Stimulated activated naive CD8-positive, alpha-beta T cell treated with anti-CD3 and anti-CD28 coated beads, Interleukin-15, Interleukin-2, amounts not matched to agents 100 ng/mL and 50 ng/mL, for 24 hours (primary cell): Measurements from ENCODE around the gene DNMBP.
"Not testable (repeated sequence)": the region's sequence is repeated elsewhere in the genome, so short reads cannot be mapped to it uniquely, and the experiment has no call there.

Experiments used
- H3K27ac Mint-ChIP-seq: one replicate; pipeline ENCODE4 v1.8.0; 2021; ENCODE audit warnings: mild to moderate bottlenecking, mixed read lengths
- H3K27me3 Mint-ChIP-seq: one replicate; pipeline ENCODE4 v1.8.0; 2021; ENCODE audit warnings: mixed read lengths
- H3K36me3 Mint-ChIP-seq: one replicate; pipeline ENCODE4 v1.8.0; 2021; ENCODE audit warnings: low read depth, mixed read lengths
- H3K4me1 Mint-ChIP-seq: one replicate; pipeline ENCODE4 v1.8.0; 2021; ENCODE audit warnings: low read depth, mixed read lengths
- H3K4me3 Mint-ChIP-seq: one replicate; pipeline ENCODE4 v1.8.0; 2021; ENCODE audit warnings: mild to moderate bottlenecking, mixed read lengths
- H3K9me3 Mint-ChIP-seq: one replicate; pipeline ENCODE4 v1.8.0; 2021; ENCODE audit warnings: mixed read lengths

Gene DNMBP

DNA sequence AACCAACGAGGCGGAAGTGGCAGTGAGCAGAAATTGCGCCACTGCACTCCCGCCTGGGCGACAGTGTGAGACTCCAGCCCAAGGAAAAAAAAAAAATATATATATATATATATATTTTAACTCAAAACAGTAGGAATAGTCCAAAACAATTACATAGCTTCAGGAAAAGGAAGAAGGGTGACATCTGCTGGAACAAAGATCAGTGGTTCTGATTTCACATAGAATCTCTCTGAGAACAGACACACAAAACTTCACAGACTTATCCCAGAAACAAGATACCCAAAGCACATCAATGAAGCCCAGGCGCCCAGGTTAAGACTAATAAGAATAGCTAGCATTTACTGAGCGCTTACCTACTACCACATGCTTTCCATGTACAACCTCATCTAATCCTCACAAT, 45.0 kb downstream of the DNMBP start:
- H3K4me1 Mint-ChIP-seq, result peaks cover 5% of the 10 kb centered on the region
- no peak overlapping the region for H3K4me3 Mint-ChIP-seq
- no peak overlapping the region for H3K27ac Mint-ChIP-seq
- no peaks in the 10 kb centered on the region for H3K9me3 Mint-ChIP-seq
- H3K36me3 Mint-ChIP-seq, result peaks cover 15% of the 10 kb centered on the region
- H3K27me3 Mint-ChIP-seq, result no peaks in the 10 kb centered on the region

DNA sequence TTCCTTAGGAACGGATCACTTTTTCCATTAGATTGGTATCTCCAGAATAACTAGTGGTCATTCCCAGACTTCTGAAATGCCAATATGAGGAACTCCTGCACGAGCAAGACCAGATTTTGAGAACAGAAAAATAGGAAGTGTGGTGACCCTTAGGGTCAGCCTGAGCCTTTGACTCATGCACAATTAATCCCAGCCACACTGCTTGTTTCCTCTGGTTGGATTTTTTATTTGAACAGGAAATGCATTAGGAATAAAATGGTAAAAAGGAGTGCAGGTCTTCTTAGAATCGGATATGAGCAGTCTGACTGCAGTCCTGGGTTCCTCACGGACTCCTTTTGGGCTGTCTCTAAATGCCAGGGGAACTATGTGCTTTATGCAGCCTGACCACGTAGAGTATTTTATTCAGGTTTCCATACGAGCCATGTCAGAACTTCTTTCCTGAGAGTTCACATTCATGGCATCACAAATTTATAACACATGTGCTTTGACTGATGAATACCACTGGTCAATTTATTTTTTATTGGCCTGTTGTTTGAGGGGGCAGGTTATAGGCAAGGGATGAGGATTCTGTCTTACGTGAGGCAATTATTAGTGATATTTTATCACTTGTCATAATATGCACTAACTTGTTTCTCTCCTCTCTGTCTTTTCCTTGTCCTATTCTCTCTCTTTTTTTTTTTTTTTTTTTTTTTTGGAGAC, 46.1 kb downstream of the DNMBP start:
- not testable (repeated sequence) for H3K36me3 Mint-ChIP-seq, H3K9me3 Mint-ChIP-seq, H3K4me3 Mint-ChIP-seq, H3K27ac Mint-ChIP-seq, H3K4me1 Mint-ChIP-seq, H3K27me3 Mint-ChIP-seq

DNA sequence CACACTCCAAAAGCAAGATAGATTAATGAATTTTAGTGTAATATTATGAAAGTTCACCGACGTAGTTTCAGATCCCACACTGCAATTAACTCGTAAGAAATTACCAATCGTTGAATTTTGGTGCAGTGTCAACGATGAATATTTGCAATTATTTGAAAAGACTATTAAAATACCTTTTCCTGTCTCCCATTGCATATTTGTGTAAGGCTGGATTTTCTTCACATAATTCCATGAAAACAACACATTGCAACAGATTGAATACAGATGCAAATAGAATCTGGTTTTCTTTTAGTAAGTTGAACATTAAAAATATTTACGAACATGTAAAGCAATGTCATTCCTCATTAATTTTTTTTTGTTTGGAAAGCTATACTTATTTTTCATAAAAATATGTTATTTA, 50.9 kb downstream of the DNMBP start:
- Mint-ChIP-seq H3K4me3 (no peak overlapping the region), H3K27me3 (no peaks in the 10 kb centered on the region), H3K36me3 (peaks cover 22% of the 10 kb centered on the region), H3K27ac (no peak overlapping the region), H3K9me3 (no peaks in the 10 kb centered on the region), H3K4me1 (no peaks in the 10 kb centered on the region)

DNA sequence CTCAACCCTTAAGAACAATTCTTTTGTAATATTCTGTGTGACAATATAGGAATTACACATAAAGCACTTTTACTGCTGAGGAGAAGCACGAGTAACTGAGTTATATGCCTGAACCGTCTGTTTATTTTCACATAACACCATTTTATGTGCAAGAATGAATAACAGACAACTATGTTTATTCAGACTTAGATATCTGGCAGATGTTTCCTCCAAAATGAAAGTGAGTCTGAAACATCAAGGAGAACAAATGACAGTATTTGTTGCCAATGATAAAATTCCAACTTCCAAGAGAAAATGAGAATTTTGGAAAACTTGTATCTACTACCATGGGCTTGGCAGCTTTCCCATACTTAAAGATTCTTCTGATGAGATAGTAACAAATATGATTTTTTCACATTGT, 51.4 kb downstream of the DNMBP start:
- peaks cover 22% of the 10 kb centered on the region for H3K36me3 Mint-ChIP-seq
- H3K4me3 Mint-ChIP-seq, result no peak overlapping the region
- H3K27ac Mint-ChIP-seq, result no peak overlapping the region
- H3K9me3 Mint-ChIP-seq, result no peaks in the 10 kb centered on the region
- no peaks in the 10 kb centered on the region for H3K27me3 Mint-ChIP-seq
- H3K4me1 Mint-ChIP-seq, result no peaks in the 10 kb centered on the region

DNA sequence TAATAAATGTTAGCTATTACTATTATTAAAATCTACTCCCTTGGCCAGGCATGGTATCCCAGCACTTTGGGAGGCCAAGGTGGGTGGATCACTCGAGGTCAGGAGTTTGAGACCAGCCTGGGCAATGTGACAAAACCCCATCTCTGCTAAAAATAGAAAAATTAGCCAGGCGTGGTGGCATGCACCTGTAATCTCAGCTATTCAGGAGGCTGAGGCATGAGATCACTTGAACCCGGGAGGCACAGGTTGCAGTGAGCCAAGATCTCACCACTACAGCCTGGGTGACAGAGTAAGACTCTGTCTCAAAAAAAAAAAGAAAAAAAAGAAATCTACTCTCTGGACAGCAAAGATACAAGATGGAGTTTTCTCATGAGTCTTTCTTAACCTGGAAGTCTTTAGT, 56.2 kb downstream of the DNMBP start:
- not testable (repeated sequence) for H3K27me3 Mint-ChIP-seq, H3K27ac Mint-ChIP-seq, H3K4me3 Mint-ChIP-seq, H3K4me1 Mint-ChIP-seq
- Mint-ChIP-seq H3K36me3 (peaks cover 53% of the 10 kb centered on the region), H3K9me3 (peaks cover 21% of the 10 kb centered on the region)

DNA sequence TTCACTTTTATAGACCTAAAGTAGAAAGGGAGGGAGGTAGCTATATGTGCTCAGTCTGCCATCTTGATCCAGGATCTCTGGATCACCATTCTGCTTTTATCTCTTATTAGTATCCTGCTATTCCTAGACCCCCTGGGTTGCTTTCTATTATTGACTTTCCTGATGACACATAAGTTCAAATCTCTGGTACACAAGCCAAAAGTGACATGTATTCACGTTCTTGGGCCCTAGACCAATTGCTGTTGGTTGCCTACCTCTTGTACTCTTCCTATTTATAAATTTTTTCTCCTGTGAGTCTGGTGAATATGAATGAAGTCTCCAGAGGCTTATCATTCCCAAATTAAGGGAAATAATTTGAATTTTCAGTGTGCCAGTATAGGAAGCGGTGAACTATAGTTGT, 56.9 kb downstream of the DNMBP start:
- H3K4me3 Mint-ChIP-seq, result no peak overlapping the region
- no peaks in the 10 kb centered on the region for H3K4me1 Mint-ChIP-seq
- H3K27me3 Mint-ChIP-seq, result no peaks in the 10 kb centered on the region
- H3K36me3 Mint-ChIP-seq, result peaks cover 53% of the 10 kb centered on the region
- no peak overlapping the region for H3K27ac Mint-ChIP-seq
- peaks cover 21% of the 10 kb centered on the region for H3K9me3 Mint-ChIP-seq

DNA sequence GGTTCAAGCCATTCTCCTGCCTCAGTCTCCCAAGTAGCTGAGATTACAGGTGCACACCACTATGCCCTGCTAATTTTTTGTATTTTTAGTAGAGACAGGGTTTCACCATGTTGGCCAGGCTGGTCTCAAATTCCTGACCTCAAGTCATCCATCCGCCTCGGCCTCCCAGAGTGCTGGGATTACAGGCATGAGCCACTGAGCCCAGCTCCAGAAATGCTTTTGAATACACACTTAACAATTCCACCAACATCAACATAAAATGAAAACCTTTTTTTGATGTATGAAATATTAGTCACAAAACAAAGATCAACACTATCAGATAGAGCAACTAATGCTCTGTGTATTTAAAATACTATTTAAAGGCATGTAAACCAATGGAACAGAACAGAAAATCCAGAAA, 63.7 kb downstream of the DNMBP start:
- H3K36me3 Mint-ChIP-seq, result peaks cover 20% of the 10 kb centered on the region
- H3K27ac Mint-ChIP-seq, H3K4me3 Mint-ChIP-seq, H3K4me1 Mint-ChIP-seq, H3K27me3 Mint-ChIP-seq: not testable (repeated sequence)
- H3K9me3 Mint-ChIP-seq, result peaks cover 15% of the 10 kb centered on the region

DNA sequence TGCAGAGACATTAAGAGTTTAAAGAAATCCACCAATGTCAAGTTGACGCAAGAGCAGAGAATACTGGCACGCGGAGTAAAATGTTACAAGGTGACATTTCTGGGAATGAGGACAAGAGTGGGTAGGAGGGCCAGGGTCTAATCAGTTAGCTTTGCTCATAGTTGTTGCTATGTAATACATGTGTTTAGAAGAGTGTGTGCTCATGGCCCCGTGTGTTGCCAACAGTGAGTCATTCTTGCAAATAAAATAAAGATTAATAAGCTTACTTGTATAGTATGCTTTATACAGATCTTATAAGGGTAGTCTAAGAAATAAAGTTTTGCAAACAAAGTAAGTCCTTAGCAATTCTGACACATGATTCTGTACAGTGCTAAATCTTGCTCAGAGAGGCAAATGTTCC, 64.5 kb downstream of the DNMBP start:
- no peaks in the 10 kb centered on the region for H3K27me3 Mint-ChIP-seq
- no peak overlapping the region for H3K27ac Mint-ChIP-seq
- peaks cover 20% of the 10 kb centered on the region for H3K36me3 Mint-ChIP-seq
- peaks cover 7% of the 10 kb centered on the region for H3K9me3 Mint-ChIP-seq
- no peaks in the 10 kb centered on the region for H3K4me1 Mint-ChIP-seq
- no peak overlapping the region for H3K4me3 Mint-ChIP-seq

DNA sequence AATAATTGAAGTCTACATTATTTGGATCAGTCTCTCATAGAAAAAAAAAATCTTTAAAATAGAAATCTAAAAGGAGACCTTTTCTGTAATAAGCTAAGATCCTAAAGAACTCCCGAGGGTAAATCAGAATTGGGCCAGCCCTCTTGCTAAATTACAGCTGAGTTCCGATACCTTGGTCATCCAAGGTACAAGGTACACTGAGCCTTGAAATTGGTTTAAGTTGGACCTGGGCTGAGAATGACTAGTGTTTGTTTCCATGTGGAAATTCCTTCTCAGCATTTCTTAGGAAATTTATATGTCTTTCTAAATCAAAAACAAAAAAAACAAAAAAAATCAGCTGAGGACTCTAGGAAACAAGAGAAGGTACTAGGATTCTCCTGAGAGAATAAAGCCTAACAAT, 64.9 kb downstream of the DNMBP start:
- Mint-ChIP-seq H3K36me3 (peaks cover 16% of the 10 kb centered on the region), H3K4me3 (no peak overlapping the region), H3K9me3 (peaks cover 4% of the 10 kb centered on the region), H3K27me3 (no peaks in the 10 kb centered on the region), H3K4me1 (no peaks in the 10 kb centered on the region), H3K27ac (no peak overlapping the region)

DNA sequence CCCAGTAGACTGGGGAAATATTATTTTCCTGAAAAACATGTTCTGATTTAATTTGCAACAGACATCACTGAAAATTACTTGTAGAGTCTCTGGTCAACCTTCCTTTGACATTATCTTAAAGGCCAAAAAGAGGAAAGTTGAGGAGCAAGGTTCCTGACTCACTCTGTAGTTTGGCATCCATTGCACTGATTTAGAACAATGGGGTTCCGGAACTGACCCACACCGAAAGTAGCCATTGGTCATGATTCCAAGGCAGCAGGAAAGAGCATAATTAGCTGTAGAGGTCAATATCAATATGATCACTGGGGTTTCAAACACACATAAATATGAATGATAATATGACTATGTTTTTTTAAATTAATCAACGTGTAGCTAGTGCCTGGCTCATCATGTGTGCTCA, 65.8 kb downstream of the DNMBP start:
- H3K27ac Mint-ChIP-seq, result no peak overlapping the region
- no peak overlapping the region for H3K4me3 Mint-ChIP-seq
- H3K9me3 Mint-ChIP-seq, result peaks cover 4% of the 10 kb centered on the region
- H3K4me1 Mint-ChIP-seq, result no peaks in the 10 kb centered on the region
- H3K36me3 Mint-ChIP-seq, result peaks cover 16% of the 10 kb centered on the region
- no peaks in the 10 kb centered on the region for H3K27me3 Mint-ChIP-seq

DNA sequence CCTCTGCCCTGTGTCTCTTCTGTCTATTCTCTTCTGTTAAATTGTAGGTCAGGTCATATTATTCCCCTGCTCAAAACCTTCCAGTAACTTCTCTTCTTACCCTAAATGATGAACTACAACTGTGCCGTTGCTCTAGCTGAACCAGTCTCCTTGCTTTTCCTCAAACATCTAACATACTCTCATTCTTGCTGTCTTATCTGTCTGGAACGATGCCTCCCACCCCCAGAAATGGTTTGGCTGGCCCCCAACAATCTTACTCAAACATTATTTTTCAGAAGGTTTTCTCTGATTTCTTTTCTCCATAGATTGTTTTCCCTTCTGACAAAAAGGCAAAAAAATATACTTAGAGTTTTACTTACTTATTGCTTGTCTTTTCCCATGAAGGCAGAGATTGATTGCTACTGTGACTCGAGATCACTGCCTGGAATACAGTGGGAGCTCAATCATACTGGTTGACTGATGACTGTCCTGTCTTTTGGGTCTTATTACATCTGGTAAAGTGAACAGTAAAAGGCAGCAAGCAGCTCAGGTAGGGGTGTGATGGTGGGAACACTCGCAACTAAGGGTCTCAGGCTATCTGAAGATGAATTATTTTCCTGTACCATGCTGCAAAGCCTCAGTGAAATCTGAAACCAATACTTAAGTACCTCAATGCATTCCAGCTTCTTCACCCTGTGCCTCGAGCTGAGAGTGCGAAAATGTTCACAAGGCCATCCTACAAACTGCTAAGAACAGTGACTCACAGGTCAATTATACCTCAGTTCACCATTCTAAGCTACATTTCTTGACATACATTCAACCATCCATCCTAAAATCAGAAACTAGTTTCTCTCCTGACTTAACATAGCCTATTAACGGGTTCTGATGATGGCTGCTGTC, 67.6 kb downstream of the DNMBP start:
- peaks cover 4% of the 10 kb centered on the region for H3K9me3 Mint-ChIP-seq
- peaks cover 16% of the 10 kb centered on the region for H3K36me3 Mint-ChIP-seq
- H3K4me1 Mint-ChIP-seq, result peaks cover 7% of the 10 kb centered on the region
- no peak overlapping the region for H3K4me3 Mint-ChIP-seq
- H3K27me3 Mint-ChIP-seq, result no peaks in the 10 kb centered on the region
- H3K27ac Mint-ChIP-seq, result no peak overlapping the region

DNA sequence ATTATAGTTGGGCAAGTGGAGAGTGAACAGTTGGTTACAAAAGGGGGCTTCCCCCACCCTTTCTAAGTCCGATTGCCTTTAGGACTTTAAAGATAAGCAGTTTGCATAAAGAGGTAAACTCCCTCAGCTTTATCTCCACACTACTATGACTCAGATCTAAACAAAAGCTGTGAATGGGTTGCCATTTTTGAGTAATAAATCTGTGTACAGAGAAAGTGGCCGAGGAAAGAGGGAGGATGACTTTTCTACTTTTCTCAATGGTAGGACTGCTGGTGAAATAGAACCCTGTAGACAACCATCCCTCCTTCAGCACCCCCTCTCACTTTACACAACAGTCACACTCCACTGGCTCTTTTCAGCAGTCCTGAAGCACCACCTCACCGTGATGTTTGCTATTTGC, 71.2 kb downstream of the DNMBP start:
- Mint-ChIP-seq H3K27ac (no peak overlapping the region), H3K27me3 (no peaks in the 10 kb centered on the region), H3K36me3 (peaks cover 16% of the 10 kb centered on the region), H3K9me3 (peaks cover 4% of the 10 kb centered on the region), H3K4me1 (peaks cover 7% of the 10 kb centered on the region), H3K4me3 (no peak overlapping the region)

DNA sequence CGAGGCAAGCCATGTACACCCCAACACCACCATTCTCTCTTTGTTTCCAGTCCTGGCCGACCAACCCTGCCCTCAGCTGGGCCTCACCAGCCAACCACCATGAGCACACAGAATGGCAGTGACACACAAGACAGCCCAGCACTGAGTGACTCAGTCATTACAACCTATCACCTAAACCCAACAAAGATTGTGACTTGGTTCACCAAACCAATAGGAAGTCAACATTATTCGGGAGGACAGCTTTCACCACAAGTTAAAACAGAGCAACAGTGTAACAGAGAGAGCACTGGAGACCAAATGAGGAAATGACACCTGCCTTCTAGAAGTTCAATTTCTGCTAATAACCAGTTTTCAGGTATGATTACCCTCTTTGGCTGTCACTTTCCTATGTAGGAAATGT, 72.1 kb downstream of the DNMBP start:
- peaks cover 16% of the 10 kb centered on the region for H3K36me3 Mint-ChIP-seq
- peaks cover 7% of the 10 kb centered on the region for H3K4me1 Mint-ChIP-seq
- no peak overlapping the region for H3K4me3 Mint-ChIP-seq
- H3K27ac Mint-ChIP-seq, result no peak overlapping the region
- no peaks in the 10 kb centered on the region for H3K27me3 Mint-ChIP-seq
- peaks cover 4% of the 10 kb centered on the region for H3K9me3 Mint-ChIP-seq

DNA sequence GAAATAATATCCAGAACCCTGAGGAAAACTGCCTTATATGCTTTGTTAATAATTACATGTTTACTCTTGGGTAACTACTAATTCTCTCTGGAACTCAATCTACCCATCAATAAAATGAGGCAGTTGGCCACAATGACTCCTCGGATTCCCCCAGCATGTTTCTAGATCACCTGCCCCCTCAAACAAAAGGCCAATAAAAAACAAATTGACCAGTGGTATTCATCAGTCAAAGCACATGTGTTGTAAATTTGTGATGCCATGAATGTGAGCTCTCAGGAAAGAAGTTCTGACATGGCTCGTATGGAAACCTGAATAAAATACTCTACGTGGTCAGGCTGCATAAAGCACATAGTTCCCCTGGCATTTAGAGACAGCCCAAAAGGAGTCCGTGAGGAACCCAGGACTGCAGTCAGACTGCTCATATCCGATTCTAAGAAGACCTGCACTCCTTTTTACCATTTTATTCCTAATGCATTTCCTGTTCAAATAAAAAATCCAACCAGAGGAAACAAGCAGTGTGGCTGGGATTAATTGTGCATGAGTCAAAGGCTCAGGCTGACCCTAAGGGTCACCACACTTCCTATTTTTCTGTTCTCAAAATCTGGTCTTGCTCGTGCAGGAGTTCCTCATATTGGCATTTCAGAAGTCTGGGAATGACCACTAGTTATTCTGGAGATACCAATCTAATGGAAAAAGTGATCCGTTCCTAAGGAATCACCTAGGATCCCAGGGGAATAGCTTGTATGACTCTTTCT, 77.4 kb downstream of the DNMBP start:
- not testable (repeated sequence) for H3K27ac Mint-ChIP-seq, H3K9me3 Mint-ChIP-seq, H3K27me3 Mint-ChIP-seq, H3K4me3 Mint-ChIP-seq, H3K36me3 Mint-ChIP-seq
- peaks cover 22% of the 10 kb centered on the region for H3K4me1 Mint-ChIP-seq
